Epithelial cell of esophagus (primary cell): ENCODE measurements around the gene OLFM4.

Source experiments
- DNase-seq: peaks from one replicate; pipeline ENCODE4 v3.0.0; 2010; ENCODE audit warnings: low read depth
- H3K4me3 ChIP-seq: 2 replicates; pipeline ENCODE4 v1.5.1; 2011; ENCODE audit warnings: mild to moderate bottlenecking, low read length, control low read depth
- TF ChIP-seq, protein P1 (sequence below): IDR thresholded peaks from 2 replicates; pipeline ENCODE4 v1.5.1; 2011; ENCODE audit warnings: low read depth, mild to moderate bottlenecking, low read length, control low read depth, inconsistent platforms; ENCODE audit not compliant: insufficient read depth; ENCODE audit errors: missing control alignments

The OLFM4 gene

DNA sequence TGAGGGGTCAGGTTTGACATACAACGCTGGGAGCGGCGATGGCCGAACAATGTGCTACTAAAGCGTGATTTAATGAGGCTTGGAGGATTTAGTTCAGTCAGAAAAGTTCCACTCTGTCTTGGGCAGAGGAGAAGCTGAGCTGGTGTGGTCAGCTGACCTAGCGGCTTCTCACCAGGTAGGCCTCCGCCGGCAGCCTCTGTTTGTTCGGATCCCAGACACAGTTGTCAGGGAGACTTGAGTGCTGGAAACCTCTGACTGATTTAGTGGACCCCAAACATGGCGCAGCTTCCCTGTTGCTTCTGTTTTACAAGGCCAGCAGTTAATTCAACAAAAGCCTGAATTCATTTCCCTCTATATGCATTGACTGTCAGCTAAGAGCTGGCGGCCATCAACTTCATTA is 36.5 kb upstream of the OLFM4 start:
- DNase-seq: no peak
- H3K4me3 ChIP-seq: no peak overlapping the region
- TF ChIP-seq, protein P1, sequence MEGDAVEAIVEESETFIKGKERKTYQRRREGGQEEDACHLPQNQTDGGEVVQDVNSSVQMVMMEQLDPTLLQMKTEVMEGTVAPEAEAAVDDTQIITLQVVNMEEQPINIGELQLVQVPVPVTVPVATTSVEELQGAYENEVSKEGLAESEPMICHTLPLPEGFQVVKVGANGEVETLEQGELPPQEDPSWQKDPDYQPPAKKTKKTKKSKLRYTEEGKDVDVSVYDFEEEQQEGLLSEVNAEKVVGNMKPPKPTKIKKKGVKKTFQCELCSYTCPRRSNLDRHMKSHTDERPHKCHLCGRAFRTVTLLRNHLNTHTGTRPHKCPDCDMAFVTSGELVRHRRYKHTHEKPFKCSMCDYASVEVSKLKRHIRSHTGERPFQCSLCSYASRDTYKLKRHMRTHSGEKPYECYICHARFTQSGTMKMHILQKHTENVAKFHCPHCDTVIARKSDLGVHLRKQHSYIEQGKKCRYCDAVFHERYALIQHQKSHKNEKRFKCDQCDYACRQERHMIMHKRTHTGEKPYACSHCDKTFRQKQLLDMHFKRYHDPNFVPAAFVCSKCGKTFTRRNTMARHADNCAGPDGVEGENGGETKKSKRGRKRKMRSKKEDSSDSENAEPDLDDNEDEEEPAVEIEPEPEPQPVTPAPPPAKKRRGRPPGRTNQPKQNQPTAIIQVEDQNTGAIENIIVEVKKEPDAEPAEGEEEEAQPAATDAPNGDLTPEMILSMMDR: no peak

DNA sequence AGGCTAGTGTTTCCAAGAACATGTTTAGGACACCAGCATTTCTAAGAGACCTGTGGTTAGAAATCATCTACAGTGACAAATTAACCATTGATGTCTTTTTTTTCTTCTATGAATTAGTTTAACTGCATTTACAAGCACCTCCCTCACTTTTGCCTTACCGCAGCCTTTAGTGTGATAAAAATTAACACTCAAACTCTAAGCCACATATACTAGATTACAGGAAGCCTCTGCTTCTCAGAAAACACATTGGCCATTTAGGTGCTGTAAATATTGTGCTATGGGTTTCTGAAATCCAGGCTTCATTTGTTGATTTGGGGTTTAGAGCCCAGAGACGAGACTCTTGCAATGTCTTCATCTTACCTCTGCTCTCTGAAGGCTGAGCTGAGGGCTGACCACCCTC is 34.6 kb upstream of the OLFM4 start:
- no peak overlapping the region for H3K4me3 ChIP-seq
- TF ChIP-seq, protein P1: no peak

DNA sequence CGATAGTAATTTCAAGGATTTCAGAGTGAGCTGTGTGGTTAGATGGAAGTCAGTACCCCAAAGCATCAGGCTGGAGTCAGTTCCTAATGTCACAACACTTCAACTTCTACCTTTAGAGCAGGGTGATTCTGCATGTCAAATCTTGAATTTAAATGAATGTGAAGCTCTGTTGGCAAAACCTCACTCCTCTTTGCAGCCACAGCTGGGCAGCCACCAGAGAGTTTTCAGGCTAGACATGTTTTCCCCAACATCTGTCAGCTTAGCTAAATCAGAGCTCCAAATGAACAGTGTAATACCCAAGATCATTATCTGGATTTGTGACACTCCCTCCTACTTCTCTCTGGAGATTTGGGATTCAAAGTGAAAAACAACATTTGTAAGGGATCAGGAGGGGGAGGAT is 33.7 kb upstream of the OLFM4 start:
- no peak overlapping the region for H3K4me3 ChIP-seq
- DNase-seq: no peak
- TF ChIP-seq, protein P1: no peak

More for the DNA sequence above, 34.6 kb upstream of the OLFM4 start:
- no peak for DNase-seq

DNA sequence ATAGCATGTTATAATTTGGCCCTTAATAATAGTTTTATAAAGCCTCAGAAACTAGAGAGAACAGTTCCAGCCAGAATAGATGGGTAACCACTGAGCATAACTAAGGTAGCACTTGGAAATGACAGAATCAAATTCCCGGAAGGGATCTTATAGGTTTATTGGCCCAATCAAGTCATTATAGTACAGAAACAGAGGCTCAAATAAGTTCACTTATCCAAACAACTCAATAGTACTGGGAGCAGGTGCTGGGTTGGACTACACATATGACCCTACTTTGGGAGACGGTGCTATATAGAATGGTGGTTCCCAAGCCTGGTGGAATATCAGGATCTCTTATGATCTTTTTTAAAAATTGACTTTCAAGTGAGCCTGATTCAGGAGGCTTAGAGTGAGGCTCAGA is 32.7 kb upstream of the OLFM4 start:
- H3K4me3 ChIP-seq: no peak overlapping the region
- no peak for DNase-seq
- TF ChIP-seq, protein P1: no peak

DNA sequence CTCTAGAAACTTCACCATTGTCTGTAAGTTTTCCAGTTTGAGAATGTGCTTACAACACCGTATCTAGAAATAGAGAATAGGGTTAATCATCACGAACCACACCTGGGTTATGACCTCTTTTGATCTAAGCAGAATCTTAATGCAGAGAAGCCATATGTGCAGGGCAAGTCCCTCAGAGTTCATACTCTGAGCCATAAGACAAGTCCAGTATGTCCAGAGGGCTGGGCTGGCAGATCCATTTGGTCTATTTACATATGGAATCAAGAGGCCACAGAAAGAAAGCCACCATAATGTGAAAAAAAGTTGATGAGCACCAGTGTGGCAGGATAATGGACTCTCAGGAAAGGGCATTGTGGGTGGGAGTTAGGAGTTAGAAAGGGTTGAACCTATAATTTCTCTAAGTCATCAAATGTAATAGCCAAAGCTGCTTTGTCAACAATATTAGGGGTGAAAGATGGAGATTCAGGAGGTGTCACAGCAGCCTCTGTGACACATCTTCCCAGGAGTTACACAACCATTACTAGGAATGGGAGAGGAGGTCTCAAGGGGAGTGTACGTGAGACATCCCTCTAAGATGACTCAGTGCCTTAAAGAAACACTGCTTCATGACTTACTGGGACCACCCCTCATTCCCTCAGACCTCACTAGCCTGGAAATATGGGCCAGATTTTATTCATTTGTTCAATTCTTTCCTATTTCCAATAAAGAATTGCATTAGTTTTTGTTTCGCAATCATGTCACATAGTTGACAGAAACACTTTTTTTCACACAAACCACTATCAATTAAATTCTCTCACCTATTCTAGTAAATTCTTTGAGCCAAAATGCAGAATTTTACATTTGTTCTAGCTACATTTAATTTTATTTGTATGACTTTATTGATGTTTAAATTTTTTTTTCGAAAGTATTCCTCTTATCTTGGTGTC is 30.4 kb upstream of the OLFM4 start:
- TF ChIP-seq, protein P1: no peak
- H3K4me3 ChIP-seq: no peak overlapping the region
- DNase-seq: no peak

DNA sequence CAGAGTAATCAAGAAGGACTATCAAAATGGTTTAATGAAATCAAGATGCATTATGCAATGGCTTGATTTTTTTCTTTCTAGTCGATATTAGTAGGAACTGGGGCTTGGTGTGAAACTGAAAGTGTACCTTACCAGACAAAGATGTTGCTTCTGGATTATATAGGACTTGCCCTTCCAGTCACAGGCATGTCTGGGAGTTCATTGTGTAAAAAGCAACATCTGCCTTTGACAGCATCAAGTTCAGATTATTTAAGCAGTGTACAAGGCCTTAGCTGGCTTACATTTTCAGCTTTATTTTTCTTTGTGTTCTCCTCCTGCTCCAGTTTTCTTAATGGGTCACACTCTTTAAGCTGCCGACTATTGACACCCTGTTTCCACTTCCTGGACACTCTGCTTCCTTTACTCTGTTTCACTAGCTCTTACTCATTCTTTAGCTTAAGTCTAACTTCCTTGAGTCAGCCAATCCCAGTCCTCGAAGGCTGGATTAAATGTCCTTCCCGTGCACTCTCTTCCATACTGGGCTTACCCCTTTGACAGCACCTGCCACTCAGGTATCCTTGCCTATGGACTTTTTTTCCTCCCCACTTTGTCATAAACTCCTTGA is 29.4 kb upstream of the OLFM4 start:
- no peak overlapping the region for H3K4me3 ChIP-seq
- DNase-seq: no peak
- TF ChIP-seq, protein P1: no peak
